Keratinocyte (primary cell): ENCODE results near the gene SHMT2. TPM values are rescaled to one million over a fixed set of nuclear protein-coding genes. Genes with fewer than 3 reads are reported as not detected.

Experiments used
- DNase-seq: peaks from one replicate; pipeline ENCODE4 v3.0.0-alpha.2; 2011; ENCODE audit warnings: low read depth, missing footprints, low spot score
- FAIRE-seq: peaks from 2 replicates; lab custom pipeline; 2011; peaks lifted over from hg19 to GRCh38; lab: Jason Lieb, UNC
- H2AFZ ChIP-seq: 2 replicates; pipeline ENCODE4 v1.6.0; 2012; ENCODE audit warnings: low read length, control low read depth, inconsistent platforms; ENCODE audit not compliant: control insufficient read depth
- H3K27ac ChIP-seq: 2 replicates; pipeline ENCODE4 v1.5.1; 2011; ENCODE audit warnings: low read length; ENCODE audit not compliant: control insufficient read depth, insufficient read depth
- H3K27me3 ChIP-seq: 3 replicates; pipeline ENCODE4 v1.6.0; 2011; ENCODE audit warnings: low read length; ENCODE audit not compliant: control insufficient read depth, insufficient read depth; ENCODE audit errors: extremely low read depth
- H3K36me3 ChIP-seq, 2 experiments: 2 replicates in 1 of 2; 3 replicates in 1 of 2; pipeline ENCODE4 v1.5.1; 2011; ENCODE audit warnings: low read length in 2 of 2, mild to moderate bottlenecking in 1 of 2; ENCODE audit not compliant: control insufficient read depth in 2 of 2, insufficient read depth in 2 of 2; ENCODE audit errors: extremely low read depth in 1 of 2
- H3K4me1 ChIP-seq: 3 replicates; pipeline ENCODE4 v1.5.1; 2011; ENCODE audit warnings: low read length; ENCODE audit not compliant: control insufficient read depth, insufficient read depth; ENCODE audit errors: extremely low read depth
- H3K4me2 ChIP-seq: 3 replicates; pipeline ENCODE4 v1.6.0; 2011; ENCODE audit warnings: low read depth, low read length; ENCODE audit not compliant: control insufficient read depth, insufficient read depth; ENCODE audit errors: extremely low read depth
- H3K4me3 ChIP-seq, 3 experiments: fragments of 200-600 bp in 1 of 3; sonication (generic) in 1 of 3; 2 replicates in 2 of 3; 3 replicates in 1 of 3; pipeline ENCODE4 v1.5.1; 2011 to 2016; ENCODE audit warnings: low read length in 3 of 3, mild to moderate bottlenecking in 3 of 3, control low read depth in 2 of 3, inconsistent platforms in 1 of 3, low read depth in 1 of 3, mixed read lengths in 1 of 3, mixed run types in 1 of 3, moderate library complexity in 1 of 3; ENCODE audit not compliant: control insufficient read depth in 2 of 3, insufficient read depth in 2 of 3; ENCODE audit errors: extremely low read depth in 1 of 3
- H3K79me2 ChIP-seq: 2 replicates; pipeline ENCODE4 v1.6.0; 2012; ENCODE audit warnings: low read length; ENCODE audit not compliant: control insufficient read depth, insufficient read depth
- H3K9ac ChIP-seq: 3 replicates; pipeline ENCODE4 v1.6.0; 2011; ENCODE audit warnings: low read length; ENCODE audit not compliant: control insufficient read depth, insufficient read depth; ENCODE audit errors: extremely low read depth
- H3K9me1 ChIP-seq: 3 replicates; pipeline ENCODE4 v1.6.0; 2011; ENCODE audit warnings: low read length; ENCODE audit not compliant: control insufficient read depth, insufficient read depth; ENCODE audit errors: extremely low read depth
- H3K9me3 ChIP-seq: 2 replicates; pipeline ENCODE4 v1.5.1; 2012; ENCODE audit warnings: low read depth, low read length; ENCODE audit not compliant: control insufficient read depth
- H4K20me1 ChIP-seq: 3 replicates; pipeline ENCODE4 v1.6.0; 2011; ENCODE audit warnings: low read length; ENCODE audit not compliant: control insufficient read depth, insufficient read depth; ENCODE audit errors: extremely low read depth
- EZH2 ChIP-seq: IDR thresholded peaks from one replicate; pipeline ENCODE4 v1.6.1; 2012; ENCODE audit warnings: inconsistent platforms, mild to moderate bottlenecking, low read length, moderate library complexity
- dilution Hi-C: fragments of 300-500 bp; cut with MboI; formaldehyde crosslinking; loops from one replicate; pipeline ENCODE4 v1.7.0; 2020; ENCODE audit warnings: low sequenced_read_pairs; ENCODE audit not compliant: extremely low pct_ligation_motif_present
- polyA plus RNA-seq, 5 experiments: library from polyadenylated mRNA; depleted of rRNA in 3 of 5; stranded (reverse) in 3 of 5; stranded (forward) in 1 of 5; unstranded in 1 of 5; fragments of >200 nt; gene quantifications; 1 replicate in 1 of 5; 2 replicates in 3 of 5; 3 replicates in 1 of 5; pipeline versions ENCODE4 v1.2.1 to v1.2.3, GENCODE V29; 2011 to 2012; ENCODE audit warnings: missing spikeins in 2 of 5, low read depth in 1 of 5, low replicate concordance in 1 of 5
- TF ChIP-seq, protein P1 (sequence below), 3 experiments: IDR thresholded peaks in 1 of 3; conservative IDR thresholded peaks in 1 of 3; optimal IDR thresholded peaks in 1 of 3; 2 replicates in 2 of 3; 3 replicates in 1 of 3; pipeline versions ENCODE3 to v1.5.1; 2011; ENCODE audit warnings: low read length in 3 of 3, mild to moderate bottlenecking in 3 of 3, moderate library complexity in 2 of 3, control low read depth in 1 of 3, inconsistent platforms in 1 of 3; ENCODE audit not compliant: insufficient read depth in 2 of 3; ENCODE audit errors: extremely low read depth in 1 of 3

SHMT2 gene
- polyA plus RNA-seq, 1 donor (not counting 4 experiments of a cell fraction or from before 2014, with no cell fraction given), result 128 TPM

DNA sequence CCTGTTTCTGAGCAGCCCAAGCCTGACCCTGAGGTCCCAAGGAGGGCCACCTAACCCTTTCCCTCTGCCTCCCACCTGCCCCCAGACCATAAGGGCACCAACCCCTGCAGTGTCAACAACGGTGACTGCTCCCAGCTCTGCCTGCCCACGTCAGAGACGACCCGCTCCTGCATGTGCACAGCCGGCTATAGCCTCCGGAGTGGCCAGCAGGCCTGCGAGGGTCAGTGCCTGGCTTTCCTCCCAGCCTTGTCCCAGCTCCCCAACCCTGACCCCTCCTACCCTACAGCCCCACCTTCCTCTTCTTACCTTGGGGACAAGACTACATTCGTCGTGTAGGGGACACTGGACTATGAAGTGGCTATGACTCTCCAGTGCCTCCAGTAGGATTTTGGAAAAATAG lies 48.4 kb upstream of the SHMT2 start:
- Histone ChIP-seq H3K4me2 (no peak overlapping the region), H4K20me1 (no peaks in the 10 kb centered on the region), H3K79me2 (no peaks in the 10 kb centered on the region), H3K9ac (no peak overlapping the region), H3K4me3 (no peak overlapping the region), H3K9me3 (no peaks in the 10 kb centered on the region), H3K9me1 (no peaks in the 10 kb centered on the region), H3K36me3 (peaks cover 3 to 21% of the 10 kb centered on the region in 2 experiments), H3K27ac (no peak overlapping the region), H3K27me3 (no peaks in the 10 kb centered on the region), H3K4me1 (peaks cover 21% of the 10 kb centered on the region), H2AFZ (no peak overlapping the region)
- dilution Hi-C loops, result no loop called here
- FAIRE-seq (no peak), DNase-seq (no peak)
- TF ChIP-seq, protein P1, sequence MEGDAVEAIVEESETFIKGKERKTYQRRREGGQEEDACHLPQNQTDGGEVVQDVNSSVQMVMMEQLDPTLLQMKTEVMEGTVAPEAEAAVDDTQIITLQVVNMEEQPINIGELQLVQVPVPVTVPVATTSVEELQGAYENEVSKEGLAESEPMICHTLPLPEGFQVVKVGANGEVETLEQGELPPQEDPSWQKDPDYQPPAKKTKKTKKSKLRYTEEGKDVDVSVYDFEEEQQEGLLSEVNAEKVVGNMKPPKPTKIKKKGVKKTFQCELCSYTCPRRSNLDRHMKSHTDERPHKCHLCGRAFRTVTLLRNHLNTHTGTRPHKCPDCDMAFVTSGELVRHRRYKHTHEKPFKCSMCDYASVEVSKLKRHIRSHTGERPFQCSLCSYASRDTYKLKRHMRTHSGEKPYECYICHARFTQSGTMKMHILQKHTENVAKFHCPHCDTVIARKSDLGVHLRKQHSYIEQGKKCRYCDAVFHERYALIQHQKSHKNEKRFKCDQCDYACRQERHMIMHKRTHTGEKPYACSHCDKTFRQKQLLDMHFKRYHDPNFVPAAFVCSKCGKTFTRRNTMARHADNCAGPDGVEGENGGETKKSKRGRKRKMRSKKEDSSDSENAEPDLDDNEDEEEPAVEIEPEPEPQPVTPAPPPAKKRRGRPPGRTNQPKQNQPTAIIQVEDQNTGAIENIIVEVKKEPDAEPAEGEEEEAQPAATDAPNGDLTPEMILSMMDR (optimal IDR thresholded peaks at IDR 0.05 in 1 of 3, IDR thresholded peaks at IDR 0.05 in 1 of 3, conservative IDR thresholded peaks at IDR 0.05 in 1 of 3; ENCODE audit: extremely low read depth in 1 of 3, insufficient read depth in 2 of 3, low read length in 3 of 3), result no peak
- TF ChIP-seq EZH2, result no peak

DNA sequence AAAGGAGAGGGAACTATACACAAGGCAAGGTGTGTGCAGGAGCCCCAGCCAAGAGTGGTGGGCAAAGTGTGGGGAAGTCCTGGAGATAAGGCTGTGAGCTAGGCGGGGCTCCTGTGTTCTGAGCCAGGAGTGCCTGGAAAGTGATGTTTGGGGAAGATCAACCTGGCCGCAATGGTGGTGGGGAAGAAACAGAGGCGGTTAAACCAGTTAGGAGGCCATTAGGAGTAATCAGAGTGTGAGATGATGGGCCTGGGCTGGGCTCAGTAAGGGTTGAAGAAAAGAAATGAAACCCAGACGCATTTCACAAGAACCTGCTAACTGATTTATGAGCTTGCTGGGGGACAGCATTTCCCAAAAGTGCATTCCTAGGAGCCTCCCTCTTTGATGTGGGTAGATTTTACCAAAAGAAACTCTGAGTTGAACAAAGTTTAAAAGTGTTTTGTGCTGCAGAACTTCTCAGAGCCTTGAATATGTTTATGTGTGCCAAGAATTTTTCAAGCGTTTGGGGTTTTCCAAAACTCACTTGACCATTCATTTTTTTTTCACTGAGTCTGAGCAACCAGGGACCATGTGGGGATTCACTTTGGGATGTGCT lies 47.9 kb upstream of the SHMT2 start:
- Histone ChIP-seq H3K9me1 (no peaks in the 10 kb centered on the region), H3K9me3 (no peaks in the 10 kb centered on the region), H4K20me1 (no peaks in the 10 kb centered on the region), H3K27me3 (no peaks in the 10 kb centered on the region), H3K27ac (no peak overlapping the region), H3K4me2 (no peak overlapping the region), H3K4me3 (no peak overlapping the region), H3K79me2 (no peaks in the 10 kb centered on the region), H3K9ac (no peak overlapping the region), H3K36me3 (peaks cover 3 to 21% of the 10 kb centered on the region in 2 experiments), H3K4me1 (peaks cover 15% of the 10 kb centered on the region), H2AFZ (no peak overlapping the region)
- DNase-seq, result no peak
- dilution Hi-C loops, result no loop called here
- no peak for FAIRE-seq
- no peak for TF ChIP-seq EZH2
- TF ChIP-seq, protein P1 (optimal IDR thresholded peaks at IDR 0.05 in 1 of 3, IDR thresholded peaks at IDR 0.05 in 1 of 3, conservative IDR thresholded peaks at IDR 0.05 in 1 of 3; ENCODE audit: extremely low read depth in 1 of 3, insufficient read depth in 2 of 3, low read length in 3 of 3), result no peak
